ACHN (cell line): ENCODE measurements around the gene POC1A.

Experiments
- DNase-seq: peaks from one replicate; pipeline ENCODE4 v3.0.0-alpha.2; 2015
- in situ Hi-C: cut with HindIII; loops from 2 replicates; pipeline ENCODE4 v1.10.0; 2017; ENCODE audit warnings: low sequenced_read_pairs, low pct_ligation_motif_present, low pct_unique_long_range_greater_than_20kb

Gene POC1A

GRCh38 chr3:52093756-52094545 lies 60.3 kb downstream of the POC1A start:
- in situ Hi-C loops: no loop called here
- peak; percentile 92 for DNase-seq

DNA sequence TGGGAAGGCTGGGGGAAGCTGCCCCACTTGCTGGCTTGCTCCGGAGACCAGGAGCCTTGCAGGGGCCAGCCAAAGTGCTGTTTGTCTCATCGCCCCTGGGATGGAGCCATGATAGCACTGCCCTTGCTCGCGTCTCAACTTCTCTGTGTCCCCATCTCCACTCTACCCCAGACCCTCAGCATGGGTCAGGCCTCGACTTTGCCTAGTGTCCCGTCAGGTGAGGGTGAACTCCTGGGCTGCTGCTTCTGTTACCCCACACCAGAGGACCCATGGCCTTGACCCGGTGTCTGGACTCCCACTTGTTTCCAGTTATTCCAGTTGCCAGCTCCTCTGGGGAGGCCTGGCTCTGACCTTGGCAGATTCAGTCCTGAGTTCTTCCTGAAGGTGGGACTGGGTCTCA lies 61.3 kb downstream of the POC1A start:
- in situ Hi-C loops: no loop called here
- DNase-seq: no peak

GRCh38 chr3:52092271-52092660 lies 62.0 kb downstream of the POC1A start:
- no peak for DNase-seq
- in situ Hi-C loops: no loop called here

GRCh38 chr3:52091586-52092270 lies 62.5 kb downstream of the POC1A start:
- in situ Hi-C loops: no loop called here
- peak; percentile 53 for DNase-seq

DNA sequence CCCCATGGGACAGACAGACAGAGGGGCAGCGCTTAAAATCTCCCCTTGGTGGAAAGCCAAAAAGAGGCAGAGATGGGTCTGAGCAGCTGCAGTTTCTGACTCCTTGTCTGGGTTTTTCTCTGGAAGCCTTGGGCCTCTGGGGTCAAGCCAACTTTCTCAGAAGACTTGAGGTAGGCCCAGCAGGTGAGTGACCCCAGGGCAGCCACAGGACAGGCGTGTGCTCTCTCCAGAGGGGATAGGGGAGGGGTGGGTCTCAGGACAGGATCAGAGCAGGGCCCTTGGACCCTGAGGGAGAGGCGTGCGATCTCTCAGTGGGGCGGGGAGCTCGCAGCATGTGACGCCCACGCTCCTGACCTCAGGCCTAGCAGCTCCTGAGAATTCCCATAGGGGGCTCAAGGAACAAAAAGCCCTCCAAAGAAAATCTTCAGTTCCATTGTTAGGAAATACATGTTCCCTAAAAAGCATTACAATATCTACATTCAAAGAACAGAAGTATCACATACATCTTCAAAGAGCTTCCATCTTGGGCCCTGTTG lies 63.2 kb downstream of the POC1A start:
- no peak for DNase-seq
- in situ Hi-C loops: no loop called here

GRCh38 chr3:52090131-52090932 lies 63.9 kb downstream of the POC1A start:
- DNase-seq: peak; percentile 83

GRCh38 chr3:52089691-52090090 lies 64.5 kb downstream of the POC1A start:
- in situ Hi-C loops: no loop called here
- no peak for DNase-seq

More at GRCh38 chr3:52090131-52090932, 63.9 kb downstream of the POC1A start:
- in situ Hi-C loops: no loop called here

GRCh38 chr3:52088445-52089367 lies 65.5 kb downstream of the POC1A start:
- no peak for DNase-seq

DNA sequence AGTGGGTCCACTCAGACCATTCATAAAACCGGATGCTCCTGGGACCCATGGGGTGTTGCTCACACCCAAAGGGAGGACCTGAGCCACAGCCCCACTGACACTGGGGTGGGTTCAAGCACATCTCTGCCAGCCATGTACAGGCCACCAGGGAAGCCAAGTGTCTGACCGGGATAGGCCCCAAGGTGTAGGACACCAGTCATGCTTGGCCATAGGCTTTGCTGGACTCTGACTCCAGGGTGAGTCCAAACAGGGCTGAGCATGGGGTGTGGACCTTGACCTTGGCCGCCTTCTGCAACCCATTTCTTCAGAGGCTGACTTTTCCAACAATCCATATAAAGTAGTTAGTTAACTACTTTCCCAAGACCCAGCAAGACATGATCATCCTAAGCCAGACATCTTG lies 66.5 kb downstream of the POC1A start:
- in situ Hi-C loops: no loop called here
- DNase-seq: no peak

More at GRCh38 chr3:52088445-52089367, 65.5 kb downstream of the POC1A start:
- in situ Hi-C loops: no loop called here

GRCh38 chr3:52086976-52087663 lies 67.1 kb downstream of the POC1A start:
- in situ Hi-C loops: no loop called here

GRCh38 chr3:52086461-52086860 lies 67.8 kb downstream of the POC1A start:
- DNase-seq: no peak

More at GRCh38 chr3:52086976-52087663, 67.1 kb downstream of the POC1A start:
- DNase-seq: no peak

GRCh38 chr3:52085681-52086282 lies 68.4 kb downstream of the POC1A start:
- in situ Hi-C loops: no loop called here
- DNase-seq: no peak

More at GRCh38 chr3:52086461-52086860, 67.8 kb downstream of the POC1A start:
- in situ Hi-C loops: no loop called here

DNA sequence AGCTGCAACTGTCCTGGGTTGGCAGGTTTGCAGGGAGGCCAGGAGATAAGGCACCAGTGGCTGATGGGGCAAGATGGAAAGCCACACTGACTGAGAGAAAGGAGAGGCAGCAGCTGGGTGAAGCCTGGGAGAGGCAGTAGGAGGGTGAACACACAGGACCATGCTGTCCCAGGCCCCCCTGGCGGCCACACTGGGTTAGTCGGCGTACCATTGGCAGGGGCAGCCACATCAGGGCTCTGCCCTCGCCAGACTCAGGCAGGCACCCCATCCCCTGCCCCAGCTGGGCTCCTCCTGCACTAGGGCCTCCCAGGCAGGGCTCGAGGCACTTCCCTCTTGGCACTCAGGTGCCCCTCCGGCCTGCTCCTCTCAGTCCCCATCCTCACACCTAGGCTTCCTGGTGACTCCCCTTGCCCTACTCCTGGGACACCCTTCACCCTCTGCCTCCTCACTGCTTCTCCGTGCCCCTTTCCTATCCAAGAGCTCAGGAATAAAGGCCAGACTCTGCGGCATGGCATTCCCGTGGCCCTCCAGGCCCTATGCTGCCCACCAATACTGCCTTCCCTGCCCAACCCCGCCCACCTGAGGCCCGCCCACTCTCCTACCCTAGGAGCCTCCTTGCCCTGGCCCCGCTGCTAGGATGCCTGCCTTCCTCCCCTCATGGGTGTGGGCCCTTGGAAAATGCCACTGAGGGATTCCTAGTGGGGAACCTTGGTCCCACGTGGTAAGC lies 69.1 kb downstream of the POC1A start:
- in situ Hi-C loops: no loop called here
- DNase-seq: no peak

GRCh38 chr3:52084216-52084945 lies 69.8 kb downstream of the POC1A start:
- in situ Hi-C loops: no loop called here
- no peak for DNase-seq

- in situ Hi-C loops: no loop called here
- no peak for DNase-seq
Measured at GRCh38 chr3:52083556-52084087, 70.6 kb downstream of the POC1A start.

DNA sequence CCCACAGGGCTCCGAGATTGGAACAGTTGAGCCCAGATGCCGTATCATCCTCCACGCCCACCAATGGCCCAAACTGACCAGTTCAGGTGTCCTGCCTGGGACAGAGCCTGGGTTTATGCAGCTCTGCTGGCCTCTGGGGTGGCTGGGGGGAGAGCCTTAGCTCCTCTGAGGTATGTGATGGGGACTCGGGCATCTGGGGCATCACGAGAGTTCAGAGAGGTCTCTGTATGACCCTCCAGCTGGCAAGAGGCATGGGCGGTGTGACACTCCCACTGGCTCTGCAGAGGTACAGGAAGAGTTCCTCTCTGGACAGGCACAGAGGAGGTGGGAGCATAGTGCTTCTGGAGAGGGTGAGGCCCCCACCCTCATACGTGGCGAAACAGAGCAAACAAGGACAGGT lies 71.3 kb downstream of the POC1A start:
- DNase-seq: no peak
- in situ Hi-C loops: no loop called here
